HEK293 (cell line): ENCODE measurements around the gene NOC2L.

Experiments
- KLF16 ChIP-seq: fragments of 450-650 bp; formaldehyde crosslinking; IDR thresholded peaks from 2 replicates; pipeline ENCODE4 v1.5.1; 2017; ENCODE audit warnings: missing biosample characterization, missing genetic modification characterization
- REPIN1 ChIP-seq: fragments of 450-650 bp; formaldehyde crosslinking; IDR thresholded peaks from 2 replicates; pipeline ENCODE4 v1.5.1; 2017; ENCODE audit warnings: missing biosample characterization, missing genetic modification characterization, low read depth
- SP3 ChIP-seq: fragments of 450-650 bp; formaldehyde crosslinking; IDR thresholded peaks from 2 replicates; pipeline ENCODE4 v1.5.1; 2016; ENCODE audit warnings: missing biosample characterization, missing genetic modification characterization
- YY1 ChIP-seq: fragments of 450-650 bp; formaldehyde crosslinking; IDR thresholded peaks from 2 replicates; pipeline ENCODE4 v1.5.1; 2018; ENCODE audit warnings: missing biosample characterization, missing genetic modification characterization
- YY2 ChIP-seq: fragments of 450-650 bp; formaldehyde crosslinking; IDR thresholded peaks from 2 replicates; pipeline ENCODE4 v1.5.1; 2016; ENCODE audit warnings: missing biosample characterization, missing genetic modification characterization
- ZBTB8A ChIP-seq: fragments of 450-650 bp; formaldehyde crosslinking; IDR thresholded peaks from 2 replicates; pipeline ENCODE4 v1.5.1; 2016; ENCODE audit warnings: missing biosample characterization, missing genetic modification characterization
- ZFP69B ChIP-seq: fragments of 450-650 bp; formaldehyde crosslinking; IDR thresholded peaks from 2 replicates; pipeline ENCODE4 v1.5.1; 2016; ENCODE audit warnings: missing biosample characterization, missing genetic modification characterization
- ZIC2 ChIP-seq: fragments of 450-650 bp; formaldehyde crosslinking; IDR thresholded peaks from 2 replicates; pipeline ENCODE4 v1.5.1; 2016; ENCODE audit warnings: missing biosample characterization, missing genetic modification characterization
- ZNF121 ChIP-seq: fragments of 450-650 bp; formaldehyde crosslinking; IDR thresholded peaks from 2 replicates; pipeline ENCODE4 v1.5.1; 2016; ENCODE audit warnings: missing biosample characterization, missing genetic modification characterization
- ZNF19 ChIP-seq: fragments of 450-650 bp; formaldehyde crosslinking; IDR thresholded peaks from 2 replicates; pipeline ENCODE4; 2016; ENCODE audit warnings: missing biosample characterization, missing genetic modification characterization, low read depth
- ZNF211 ChIP-seq: fragments of 450-650 bp; formaldehyde crosslinking; IDR thresholded peaks from 2 replicates; pipeline ENCODE4 v1.5.1; 2016; ENCODE audit warnings: low read depth, missing biosample characterization, missing genetic modification characterization
- ZNF214 ChIP-seq: fragments of 450-650 bp; formaldehyde crosslinking; IDR thresholded peaks from 2 replicates; pipeline ENCODE4 v1.5.1; 2017; ENCODE audit warnings: missing biosample characterization, mild to moderate bottlenecking, missing genetic modification characterization, borderline replicate concordance
- ZNF248 ChIP-seq: fragments of 450-650 bp; formaldehyde crosslinking; IDR thresholded peaks from 2 replicates; pipeline ENCODE4 v1.5.1; 2017; ENCODE audit warnings: missing biosample characterization, missing genetic modification characterization
- ZNF266 ChIP-seq: fragments of 450-650 bp; formaldehyde crosslinking; IDR thresholded peaks from 2 replicates; pipeline ENCODE4 v1.5.1; 2016; ENCODE audit warnings: missing biosample characterization, missing genetic modification characterization, low read depth
- ZNF311 ChIP-seq: fragments of 450-650 bp; formaldehyde crosslinking; IDR thresholded peaks from 2 replicates; pipeline ENCODE4 v1.5.1; 2017; ENCODE audit warnings: missing biosample characterization, missing genetic modification characterization, borderline replicate concordance
- ZNF350 ChIP-seq: fragments of 450-650 bp; formaldehyde crosslinking; IDR thresholded peaks from 2 replicates; pipeline ENCODE4 v1.5.0; 2017; ENCODE audit warnings: missing biosample characterization, mild to moderate bottlenecking, missing genetic modification characterization
- ZNF366 ChIP-seq: fragments of 450-650 bp; formaldehyde crosslinking; conservative IDR thresholded peaks from 2 replicates; pipeline ENCODE4 v1.5.1; 2016; ENCODE audit warnings: missing biosample characterization, missing genetic modification characterization
- ZNF423 ChIP-seq: fragments of 450-650 bp; formaldehyde crosslinking; IDR thresholded peaks from 2 replicates; pipeline ENCODE4 v1.5.1; 2016; ENCODE audit warnings: missing biosample characterization, missing genetic modification characterization
- ZNF473 ChIP-seq: fragments of 450-650 bp; formaldehyde crosslinking; IDR thresholded peaks from 2 replicates; pipeline ENCODE4 v1.5.1; 2017; ENCODE audit warnings: missing biosample characterization, missing genetic modification characterization
- ZNF510 ChIP-seq: fragments of 450-650 bp; formaldehyde crosslinking; IDR thresholded peaks from 2 replicates; pipeline ENCODE4 v1.5.1; 2018; ENCODE audit warnings: mild to moderate bottlenecking, missing genetic modification characterization, missing biosample characterization; ENCODE audit not compliant: insufficient replicate concordance
- ZNF514 ChIP-seq: fragments of 450-650 bp; formaldehyde crosslinking; IDR thresholded peaks from 2 replicates; pipeline ENCODE4 v1.5.1; 2016; ENCODE audit warnings: missing biosample characterization, missing genetic modification characterization
- ZNF585B ChIP-seq: fragments of 450-650 bp; formaldehyde crosslinking; IDR thresholded peaks from 2 replicates; pipeline ENCODE4 v1.5.1; 2016; ENCODE audit warnings: missing biosample characterization, missing genetic modification characterization
- ZNF629 ChIP-seq: fragments of 450-650 bp; formaldehyde crosslinking; IDR thresholded peaks from 2 replicates; pipeline ENCODE4 v1.5.1; 2017; ENCODE audit warnings: missing biosample characterization, missing genetic modification characterization
- ZNF701 ChIP-seq: fragments of 450-650 bp; formaldehyde crosslinking; IDR thresholded peaks from 2 replicates; pipeline ENCODE4 v1.5.1; 2016; ENCODE audit warnings: missing biosample characterization, missing genetic modification characterization
- ZNF776 ChIP-seq: fragments of 450-650 bp; formaldehyde crosslinking; IDR thresholded peaks from 2 replicates; pipeline ENCODE4 v1.5.0; 2017; ENCODE audit warnings: missing biosample characterization, missing genetic modification characterization, borderline replicate concordance
- ZNF791 ChIP-seq: fragments of 450-650 bp; formaldehyde crosslinking; IDR thresholded peaks from 2 replicates; pipeline ENCODE4 v1.5.1; 2016; ENCODE audit warnings: missing biosample characterization, missing genetic modification characterization
- TF ChIP-seq, protein P1 (sequence below): fragments of 450-650 bp; formaldehyde crosslinking; IDR thresholded peaks from 2 replicates; pipeline ENCODE4 v1.5.1; 2017; ENCODE audit warnings: missing biosample characterization, missing genetic modification characterization
- TF ChIP-seq, protein P2 (sequence below): fragments of 450-650 bp; formaldehyde crosslinking; IDR thresholded peaks from 2 replicates; pipeline ENCODE4 v1.5.1; 2017; ENCODE audit warnings: missing biosample characterization, missing genetic modification characterization
- TF ChIP-seq, protein P3 (sequence below): fragments of 450-650 bp; formaldehyde crosslinking; IDR thresholded peaks from 2 replicates; pipeline ENCODE4 v1.5.0; 2017; ENCODE audit warnings: missing biosample characterization, missing genetic modification characterization, borderline replicate concordance
- TF ChIP-seq, protein P4 (sequence below): fragments of 450-650 bp; formaldehyde crosslinking; IDR thresholded peaks from 2 replicates; pipeline ENCODE4 v1.5.1; 2017; ENCODE audit warnings: missing biosample characterization, missing genetic modification characterization
- TF ChIP-seq, protein P5 (sequence below): fragments of 450-650 bp; formaldehyde crosslinking; IDR thresholded peaks from 2 replicates; pipeline ENCODE4 v1.5.1; 2016; ENCODE audit warnings: missing biosample characterization, missing genetic modification characterization

NOC2L gene

DNA sequence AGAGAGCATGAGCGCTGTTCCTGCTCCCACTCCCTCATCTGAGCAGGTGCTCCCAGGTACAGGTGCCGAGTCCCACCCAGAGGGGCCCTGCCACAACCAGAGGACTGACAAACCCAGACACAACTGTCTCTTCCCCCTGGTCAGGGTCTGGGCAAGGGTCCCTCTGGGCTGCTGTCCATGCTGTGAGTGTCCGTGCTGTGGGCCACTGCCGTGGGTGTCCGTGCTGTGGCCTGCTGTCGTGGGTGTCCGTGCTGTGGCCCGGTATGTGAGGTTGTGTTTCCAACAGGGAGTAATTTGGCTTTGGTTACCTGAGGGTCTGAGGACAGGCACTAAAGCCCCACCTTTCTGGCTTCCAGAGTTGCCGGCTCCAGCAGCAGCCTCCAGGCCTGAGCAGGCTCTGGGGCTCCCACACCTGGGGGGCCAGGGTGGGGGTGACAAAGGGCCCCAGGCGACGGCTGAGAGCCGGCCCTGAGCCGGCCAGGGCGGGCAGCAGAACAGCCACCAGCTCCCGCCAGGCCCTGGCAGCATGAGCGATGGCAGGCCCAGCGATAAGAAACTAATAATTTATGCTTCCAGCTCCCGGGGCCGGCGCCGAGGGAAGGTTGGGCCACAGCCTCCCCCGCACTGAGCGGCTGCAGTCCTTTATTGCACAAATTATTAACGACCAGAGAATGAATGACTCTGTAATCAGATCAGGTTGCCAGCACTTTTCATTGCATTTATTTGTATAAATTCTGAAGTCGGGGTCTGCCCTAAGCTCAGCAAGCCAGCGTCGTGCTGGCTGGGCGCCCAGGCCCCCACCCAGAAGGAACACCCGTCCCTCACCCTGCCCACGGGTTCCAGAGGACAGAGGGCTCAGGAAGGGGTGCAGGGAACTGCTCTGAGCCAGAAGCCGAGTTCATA is 42.6 kb downstream of the NOC2L start (continued):
- no peak for TF ChIP-seq ZNF121 (tag by site-specific recombination)
- TF ChIP-seq, protein P1, sequence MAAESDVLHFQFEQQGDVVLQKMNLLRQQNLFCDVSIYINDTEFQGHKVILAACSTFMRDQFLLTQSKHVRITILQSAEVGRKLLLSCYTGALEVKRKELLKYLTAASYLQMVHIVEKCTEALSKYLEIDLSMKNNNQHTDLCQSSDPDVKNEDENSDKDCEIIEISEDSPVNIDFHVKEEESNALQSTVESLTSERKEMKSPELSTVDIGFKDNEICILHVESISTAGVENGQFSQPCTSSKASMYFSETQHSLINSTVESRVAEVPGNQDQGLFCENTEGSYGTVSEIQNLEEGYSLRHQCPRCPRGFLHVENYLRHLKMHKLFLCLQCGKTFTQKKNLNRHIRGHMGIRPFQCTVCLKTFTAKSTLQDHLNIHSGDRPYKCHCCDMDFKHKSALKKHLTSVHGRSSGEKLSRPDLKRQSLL (tag by site-specific recombination), result peak; percentile 58; the same call in 1 of the 2 replicates
- TF ChIP-seq ZBTB8A (tag by site-specific recombination), result peak; percentile 84
- no peak for TF ChIP-seq ZNF214
- TF ChIP-seq, protein P2, sequence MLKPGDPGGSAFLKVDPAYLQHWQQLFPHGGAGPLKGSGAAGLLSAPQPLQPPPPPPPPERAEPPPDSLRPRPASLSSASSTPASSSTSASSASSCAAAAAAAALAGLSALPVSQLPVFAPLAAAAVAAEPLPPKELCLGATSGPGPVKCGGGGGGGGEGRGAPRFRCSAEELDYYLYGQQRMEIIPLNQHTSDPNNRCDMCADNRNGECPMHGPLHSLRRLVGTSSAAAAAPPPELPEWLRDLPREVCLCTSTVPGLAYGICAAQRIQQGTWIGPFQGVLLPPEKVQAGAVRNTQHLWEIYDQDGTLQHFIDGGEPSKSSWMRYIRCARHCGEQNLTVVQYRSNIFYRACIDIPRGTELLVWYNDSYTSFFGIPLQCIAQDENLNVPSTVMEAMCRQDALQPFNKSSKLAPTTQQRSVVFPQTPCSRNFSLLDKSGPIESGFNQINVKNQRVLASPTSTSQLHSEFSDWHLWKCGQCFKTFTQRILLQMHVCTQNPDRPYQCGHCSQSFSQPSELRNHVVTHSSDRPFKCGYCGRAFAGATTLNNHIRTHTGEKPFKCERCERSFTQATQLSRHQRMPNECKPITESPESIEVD (tag by site-specific recombination), result peak; percentile 82; the same call in 1 of the 2 replicates
- TF ChIP-seq ZNF473 (tag by site-specific recombination), result no peak
- no peak for TF ChIP-seq YY2 (tag by site-specific recombination)
- no peak for TF ChIP-seq ZNF585B
- TF ChIP-seq ZNF311, result no peak
- no peak for TF ChIP-seq ZNF514 (tag by site-specific recombination)
- no peak for TF ChIP-seq KLF16 (tag by site-specific recombination)
- TF ChIP-seq ZNF350 (tag by site-specific recombination), result no peak
- no peak for TF ChIP-seq ZNF776 (tag by site-specific recombination)
- no peak for TF ChIP-seq ZNF366 (tag by site-specific recombination)
- no peak for TF ChIP-seq ZNF248 (tag by site-specific recombination)
- TF ChIP-seq SP3 (tag by site-specific recombination), result no peak
- no peak for TF ChIP-seq YY1
- TF ChIP-seq, protein P3, sequence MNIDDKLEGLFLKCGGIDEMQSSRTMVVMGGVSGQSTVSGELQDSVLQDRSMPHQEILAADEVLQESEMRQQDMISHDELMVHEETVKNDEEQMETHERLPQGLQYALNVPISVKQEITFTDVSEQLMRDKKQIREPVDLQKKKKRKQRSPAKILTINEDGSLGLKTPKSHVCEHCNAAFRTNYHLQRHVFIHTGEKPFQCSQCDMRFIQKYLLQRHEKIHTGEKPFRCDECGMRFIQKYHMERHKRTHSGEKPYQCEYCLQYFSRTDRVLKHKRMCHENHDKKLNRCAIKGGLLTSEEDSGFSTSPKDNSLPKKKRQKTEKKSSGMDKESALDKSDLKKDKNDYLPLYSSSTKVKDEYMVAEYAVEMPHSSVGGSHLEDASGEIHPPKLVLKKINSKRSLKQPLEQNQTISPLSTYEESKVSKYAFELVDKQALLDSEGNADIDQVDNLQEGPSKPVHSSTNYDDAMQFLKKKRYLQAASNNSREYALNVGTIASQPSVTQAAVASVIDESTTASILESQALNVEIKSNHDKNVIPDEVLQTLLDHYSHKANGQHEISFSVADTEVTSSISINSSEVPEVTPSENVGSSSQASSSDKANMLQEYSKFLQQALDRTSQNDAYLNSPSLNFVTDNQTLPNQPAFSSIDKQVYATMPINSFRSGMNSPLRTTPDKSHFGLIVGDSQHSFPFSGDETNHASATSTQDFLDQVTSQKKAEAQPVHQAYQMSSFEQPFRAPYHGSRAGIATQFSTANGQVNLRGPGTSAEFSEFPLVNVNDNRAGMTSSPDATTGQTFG (tag by site-specific recombination), result no peak
- TF ChIP-seq ZNF211, result no peak
- no peak for TF ChIP-seq ZFP69B
- TF ChIP-seq, protein P4, sequence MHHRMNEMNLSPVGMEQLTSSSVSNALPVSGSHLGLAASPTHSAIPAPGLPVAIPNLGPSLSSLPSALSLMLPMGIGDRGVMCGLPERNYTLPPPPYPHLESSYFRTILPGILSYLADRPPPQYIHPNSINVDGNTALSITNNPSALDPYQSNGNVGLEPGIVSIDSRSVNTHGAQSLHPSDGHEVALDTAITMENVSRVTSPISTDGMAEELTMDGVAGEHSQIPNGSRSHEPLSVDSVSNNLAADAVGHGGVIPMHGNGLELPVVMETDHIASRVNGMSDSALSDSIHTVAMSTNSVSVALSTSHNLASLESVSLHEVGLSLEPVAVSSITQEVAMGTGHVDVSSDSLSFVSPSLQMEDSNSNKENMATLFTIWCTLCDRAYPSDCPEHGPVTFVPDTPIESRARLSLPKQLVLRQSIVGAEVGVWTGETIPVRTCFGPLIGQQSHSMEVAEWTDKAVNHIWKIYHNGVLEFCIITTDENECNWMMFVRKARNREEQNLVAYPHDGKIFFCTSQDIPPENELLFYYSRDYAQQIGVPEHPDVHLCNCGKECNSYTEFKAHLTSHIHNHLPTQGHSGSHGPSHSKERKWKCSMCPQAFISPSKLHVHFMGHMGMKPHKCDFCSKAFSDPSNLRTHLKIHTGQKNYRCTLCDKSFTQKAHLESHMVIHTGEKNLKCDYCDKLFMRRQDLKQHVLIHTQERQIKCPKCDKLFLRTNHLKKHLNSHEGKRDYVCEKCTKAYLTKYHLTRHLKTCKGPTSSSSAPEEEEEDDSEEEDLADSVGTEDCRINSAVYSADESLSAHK, result peak; percentile 47; the same call in 1 of the 2 replicates
- TF ChIP-seq ZNF19, result no peak
- TF ChIP-seq ZNF423 (tag by site-specific recombination), result no peak
- TF ChIP-seq, protein P5, sequence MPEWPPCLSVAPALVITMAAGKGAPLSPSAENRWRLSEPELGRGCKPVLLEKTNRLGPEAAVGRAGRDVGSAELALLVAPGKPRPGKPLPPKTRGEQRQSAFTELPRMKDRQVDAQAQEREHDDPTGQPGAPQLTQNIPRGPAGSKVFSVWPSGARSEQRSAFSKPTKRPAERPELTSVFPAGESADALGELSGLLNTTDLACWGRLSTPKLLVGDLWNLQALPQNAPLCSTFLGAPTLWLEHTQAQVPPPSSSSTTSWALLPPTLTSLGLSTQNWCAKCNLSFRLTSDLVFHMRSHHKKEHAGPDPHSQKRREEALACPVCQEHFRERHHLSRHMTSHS (tag by site-specific recombination), result no peak
- no peak for TF ChIP-seq ZNF791 (tag by site-specific recombination)
- peak; percentile 66 for TF ChIP-seq ZIC2 (tag by site-specific recombination)
- TF ChIP-seq ZNF266 (tag by site-specific recombination), result no peak
- TF ChIP-seq ZNF629, result 0 out of 2 replicates have a peak, but pooled peaks have one; percentile 41
- no peak for TF ChIP-seq ZNF510 (tag by site-specific recombination)
- TF ChIP-seq ZNF701 (tag by site-specific recombination), result no peak
- no peak for TF ChIP-seq REPIN1 (tag by site-specific recombination)
